Measurements from ENCODE around the gene NAA80. TPM values are rescaled to one million over a fixed set of nuclear protein-coding genes. Genes with fewer than 3 reads are reported as not detected.
A peak's percentile ranks its signal among the peaks of the same experiment; 100 is the strongest.

Gene NAA80
- total RNA-seq, 2 donors from 2014 or later: 4.4 to 11.2 TPM

- no peak for TF ChIP-seq CTCF (IDR thresholded peaks at IDR 0.05)
- no peak for TF ChIP-seq POLR2A (IDR thresholded peaks at IDR 0.05)
- DNase-seq (no peak), ATAC-seq (no peak)
- Histone ChIP-seq H3K9me3 (no peaks in the 10 kb centered on the region), H3K36me3 (replicated peaks in 1 of 2; ENCODE audit: insufficient read depth in 1 of 2, low read depth in 2 of 2) (no peaks in the 10 kb centered on the region), H3K27ac (no peak overlapping the region), H3K4me1 (peaks cover 44% of the 10 kb centered on the region), H3K4me3 (no peak overlapping the region), H3K27me3 (no peaks in the 10 kb centered on the region)
- intact Hi-C loops (cut with DNase I): no loop called here
These were observed 5.4 kb upstream of the NAA80 start for GRCh38 chr3:50304601-50305000.

GRCh38 chr3:50303013-50303815 lies 4.0 kb upstream of the NAA80 start, which contains the start of gene HYAL1:
Gene HYAL1 (minus strand): TSS chr3:50303574. CDS start chr3:50302956, 618 bp downstream.
- DNase-seq: peak; percentile 68 to 79 (median 76)
- H3K4me1 ChIP-seq: peaks cover 46% of the 10 kb centered on the region
- intact Hi-C loops (cut with DNase I): no loop called here

GRCh38 chr3:50302095-50303012 lies 3.1 kb upstream of the NAA80 start:
- Histone ChIP-seq H3K9me3 (no peaks in the 10 kb centered on the region), H3K4me3 (no peak overlapping the region), H3K27ac (peak overlapping the region; percentile 55 to 88 (median 86)), H3K27me3 (no peaks in the 10 kb centered on the region), H3K36me3 (replicated peaks in 1 of 2; ENCODE audit: insufficient read depth in 1 of 2, low read depth in 2 of 2) (no peaks in the 10 kb centered on the region), H3K4me1 (peaks cover 55% of the 10 kb centered on the region)
- no peak for TF ChIP-seq POLR2A (IDR thresholded peaks at IDR 0.05)
- no peak for TF ChIP-seq CTCF (IDR thresholded peaks at IDR 0.05)
- DNase-seq (no peak), ATAC-seq (no peak)
- intact Hi-C loops (cut with DNase I): no loop called here
- WGBS, 2 donors: 81 to 85% methylated on average over 4 to 32 of the region's 32 CpGs

More at GRCh38 chr3:50303013-50303815, 4.0 kb upstream of the NAA80 start, which contains the start of gene HYAL1:
- no peaks in the 10 kb centered on the region for H3K36me3 ChIP-seq (replicated peaks in 1 of 2; ENCODE audit: insufficient read depth in 1 of 2, low read depth in 2 of 2)
- H3K27me3 ChIP-seq: no peaks in the 10 kb centered on the region
- H3K27ac ChIP-seq: peak within 1 kb of the TSS; percentile 55 to 88 (median 86)
- no peak within 1 kb of the TSS for H3K4me3 ChIP-seq
- peak; percentile 16 for ATAC-seq
- 57 to 100% methylated on average over 1 to 14 of the region's 14 CpGs for WGBS, 2 donors
- TF ChIP-seq POLR2A (IDR thresholded peaks at IDR 0.05): peak; percentile 23 to 77 (median 66)
- TF ChIP-seq CTCF (IDR thresholded peaks at IDR 0.05): peak in 4 of 7 experiments; percentile 21 to 34 (median 27)
- no peaks in the 10 kb centered on the region for H3K9me3 ChIP-seq

GRCh38 chr3:50300681-50301254 lies 1.6 kb upstream of the NAA80 start:
- DNase-seq (no peak), ATAC-seq (no peak)
- Histone ChIP-seq H3K4me3 (no peak overlapping the region), H3K36me3 (replicated peaks in 1 of 2; ENCODE audit: insufficient read depth in 1 of 2, low read depth in 2 of 2) (no peaks in the 10 kb centered on the region), H3K27me3 (no peaks in the 10 kb centered on the region), H3K9me3 (no peaks in the 10 kb centered on the region), H3K4me1 (peaks cover 58% of the 10 kb centered on the region), H3K27ac (peak overlapping the region; percentile 65 to 91 (median 85))
- WGBS, 2 donors: 95 to 96% methylated on average over 4 to 6 of the region's 6 CpGs
- no peak for TF ChIP-seq CTCF (IDR thresholded peaks at IDR 0.05)
- intact Hi-C loops (cut with DNase I): no loop called here

Measured in body of pancreas (tissue), 4 donors.